Endothelial cell of umbilical vein (primary cell): ENCODE results near the gene KIAA1217. TPM values are rescaled to one million over a fixed set of nuclear protein-coding genes. Genes with fewer than 3 reads are reported as not detected.

ENCODE experiments used
- BruUV-seq: library from RNA; stranded (reverse); fragments of 400-500 nt; replicated peaks from 2 replicates; lab custom pipeline; 2021; lab: Mats Ljungman, UMichigan
- CTCF ChIA-PET: fragments of 300-600, 350-600 bp; sonication (Branson Sonifier 250); formaldehyde crosslinking; loops from one replicate; lab custom pipeline; 2021; ENCODE audit warnings: antibody characterized with exemption, inconsistent platforms; lab: Charles Lee
- POLR2A ChIA-PET: fragments of 300-600, 350-600 bp; sonication (Branson Sonifier 250); formaldehyde crosslinking; loops from one replicate; lab custom pipeline; 2021; ENCODE audit warnings: antibody characterized with exemption, inconsistent platforms; lab: Charles Lee
- DNase-seq: peaks from one replicate; pipeline ENCODE4 v3.0.0-alpha.2; 2011; ENCODE audit warnings: low read depth, low spot score
- FAIRE-seq: peaks from 2 replicates; lab custom pipeline; 2011; peaks lifted over from hg19 to GRCh38; lab: Jason Lieb, UNC
- H2AFZ ChIP-seq: 2 replicates; pipeline ENCODE4 v1.6.0; 2012; ENCODE audit warnings: low read depth, low read length, control low read depth, inconsistent platforms
- H3K27ac ChIP-seq: 2 replicates; pipeline ENCODE4 v1.5.1; 2011; ENCODE audit warnings: low read depth, mild to moderate bottlenecking, control low read depth, low read length, moderate library complexity; ENCODE audit not compliant: insufficient read depth
- H3K27me3 ChIP-seq, 2 experiments: 2 replicates each; pipeline versions ENCODE4 v1.6.0 to v1.6.1; 2011; ENCODE audit warnings: low read length in 2 of 2, mixed read lengths in 1 of 2; ENCODE audit not compliant: control insufficient read depth in 2 of 2, insufficient read depth in 2 of 2
- H3K36me3 ChIP-seq, 2 experiments: 2 replicates in 1 of 2; 3 replicates in 1 of 2; pipeline ENCODE4 v1.5.1; 2011; ENCODE audit warnings: low read length in 2 of 2, mild to moderate bottlenecking in 1 of 2, moderate library complexity in 1 of 2; ENCODE audit not compliant: control insufficient read depth in 2 of 2, insufficient read depth in 2 of 2; ENCODE audit errors: extremely low read depth in 1 of 2
- H3K4me1 ChIP-seq: 3 replicates; pipeline ENCODE4 v1.5.1; 2011; ENCODE audit warnings: mild to moderate bottlenecking, low read length; ENCODE audit not compliant: control insufficient read depth, insufficient read depth; ENCODE audit errors: extremely low read depth
- H3K4me2 ChIP-seq: 2 replicates; pipeline ENCODE4 v1.6.1; 2011; ENCODE audit warnings: low read length, control low read depth, mixed read lengths; ENCODE audit not compliant: insufficient read depth
- H3K4me3 ChIP-seq, 3 experiments: fragments of 200-600 bp in 1 of 3; sonication (generic), shearing (Covaris generic) in 1 of 3; replicated peaks in 1 of 3; 2 replicates each; pipeline ENCODE4 v1.5.1; 2011 to 2016; ENCODE audit warnings: control low read depth in 3 of 3, low read length in 3 of 3, mild to moderate bottlenecking in 2 of 3, inconsistent platforms in 1 of 3, low read depth in 1 of 3, moderate library complexity in 1 of 3; ENCODE audit not compliant: insufficient read depth in 1 of 3
- H3K79me2 ChIP-seq: 2 replicates; pipeline ENCODE4 v1.6.0; 2012; ENCODE audit warnings: low read length, inconsistent platforms; ENCODE audit not compliant: control insufficient read depth, insufficient read depth
- H3K9ac ChIP-seq: replicated peaks from 2 replicates; pipeline ENCODE3; 2011; ENCODE audit warnings: low read length, control low read depth; ENCODE audit not compliant: insufficient read depth; ENCODE audit errors: extremely low read depth
- H3K9me1 ChIP-seq: replicated peaks from 3 replicates; pipeline ENCODE4 v1.6.0; 2011; ENCODE audit warnings: mild to moderate bottlenecking, low read length; ENCODE audit not compliant: control insufficient read depth, insufficient read depth; ENCODE audit errors: extremely low read depth
- H3K9me3 ChIP-seq: replicated peaks from 2 replicates; pipeline ENCODE4 v1.5.1; 2012; ENCODE audit warnings: low read length, inconsistent platforms; ENCODE audit not compliant: control insufficient read depth, insufficient read depth
- H4K20me1 ChIP-seq: replicated peaks from 2 replicates; pipeline ENCODE3; 2011; ENCODE audit warnings: mild to moderate bottlenecking, low read length; ENCODE audit not compliant: control insufficient read depth, insufficient read depth; ENCODE audit errors: extremely low read depth
- EZH2 ChIP-seq: IDR thresholded peaks from 2 replicates; pipeline ENCODE4 v1.6.1; 2012; ENCODE audit warnings: borderline replicate concordance, low read depth, mild to moderate bottlenecking, moderate library complexity, low read length, inconsistent platforms; ENCODE audit not compliant: severe bottlenecking
- POLR2A ChIP-seq: IDR thresholded peaks from 2 replicates; pipeline ENCODE4 v1.6.1; 2012; ENCODE audit warnings: low read depth, mild to moderate bottlenecking, control low read depth, low read length
- POLR2AphosphoS5 ChIP-seq: IDR thresholded peaks from 2 replicates; pipeline ENCODE4 v1.6.1; 2012; ENCODE audit warnings: low read depth, mild to moderate bottlenecking, control low read depth, low read length, moderate library complexity; ENCODE audit not compliant: insufficient read depth
- dilution Hi-C: fragments of 300-500 bp; cut with MboI; formaldehyde crosslinking; loops from one replicate; pipeline ENCODE4 v1.15.0; 2019; ENCODE audit warnings: low sequenced_read_pairs; ENCODE audit not compliant: extremely low pct_ligation_motif_present
- intact Hi-C: fragments of 100-400 bp; cut with micrococcal nuclease; formaldehyde crosslinking; loops from one replicate; pipeline ENCODE4 v1.10.0; 2022
- polyA plus RNA-seq, 4 experiments: library from polyadenylated mRNA; depleted of rRNA in 3 of 4; stranded (reverse) in 3 of 4; unstranded in 1 of 4; fragments of >200 nt; gene quantifications; 2 replicates each; pipeline versions ENCODE4 v1.2.1 to v1.2.3, GENCODE V29; 2011 to 2012; ENCODE audit warnings: missing spikeins in 1 of 4
- total RNA-seq: library from RNA; stranded (reverse); gene quantifications from 2 replicates; pipeline ENCODE4 v1.2.3, GENCODE V29; 2021
- TF ChIP-seq, protein P1 (sequence below): IDR thresholded peaks from 2 replicates; pipeline ENCODE4 v1.6.1; 2011; ENCODE audit not compliant: insufficient read depth, insufficient read length
- TF ChIP-seq, protein P2 (sequence below), 2 donors: IDR thresholded peaks; 1 replicate in 1 of 2; 2 replicates in 1 of 2; pipeline ENCODE4 v1.5.1; 2011; ENCODE audit warnings: low read length in 2 of 2, mild to moderate bottlenecking in 2 of 2, moderate library complexity in 2 of 2, control low read depth in 1 of 2, inconsistent platforms in 1 of 2, low read depth in 1 of 2; ENCODE audit not compliant: insufficient read depth in 1 of 2; ENCODE audit errors: extremely low read depth in 1 of 2

The KIAA1217 gene
- total and polyA plus RNA-seq, 2 donors (not counting 3 experiments of a cell fraction or from before 2014, with no cell fraction given): 0.83 to 10.3 TPM

DNA sequence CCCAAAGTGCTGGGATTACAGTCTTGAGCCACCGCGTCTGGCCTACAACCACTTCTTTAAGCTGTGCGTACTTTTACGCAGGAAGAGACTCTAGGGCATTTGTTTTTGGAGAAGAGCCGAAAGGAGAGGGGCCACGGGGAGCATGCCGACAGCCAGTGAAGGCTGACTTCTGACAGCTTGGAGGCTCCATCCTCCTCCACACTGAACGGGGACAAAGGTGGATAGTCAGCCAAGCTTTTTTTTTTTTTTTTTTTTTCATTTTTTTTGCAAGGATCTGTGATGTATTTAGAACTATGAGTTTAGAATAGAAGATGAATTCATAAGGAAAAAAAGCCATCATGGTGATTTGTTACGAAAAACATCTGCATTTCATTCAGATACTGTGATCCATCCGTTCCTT is 293.1 kb downstream of the KIAA1217 start:
- Histone ChIP-seq H3K9me3 (no peaks in the 10 kb centered on the region), H3K27me3 (peaks cover 0 to 2% of the 10 kb centered on the region in 2 experiments), H2AFZ (no peak overlapping the region), H3K79me2 (no peaks in the 10 kb centered on the region), H3K4me3 (no peak overlapping the region), H3K9me1 (no peaks in the 10 kb centered on the region), H3K27ac (no peak overlapping the region), H3K36me3 (no peaks in the 10 kb centered on the region), H3K4me2 (no peak overlapping the region), H3K4me1 (no peaks in the 10 kb centered on the region), H4K20me1 (no peaks in the 10 kb centered on the region), H3K9ac (no peak overlapping the region)
- BruUV-seq: no TSS peak
- ChIA-PET POLR2A (no interaction called here), CTCF (interaction anchor here (1.0 to 1.7 kb wide), 2 partner anchors 507 to 1344 kb away, joined by 5 to 6 read pairs; no protein-coding TSS in a partner anchor)
- dilution Hi-C loops: no loop called here
- intact Hi-C loops: loop anchor here (2.0 to 5.0 kb wide), 4 partner anchors 83 to 510 kb away; no protein-coding TSS in a partner anchor
- FAIRE-seq (no peak), DNase-seq (no peak)
- TF ChIP-seq, protein P1, sequence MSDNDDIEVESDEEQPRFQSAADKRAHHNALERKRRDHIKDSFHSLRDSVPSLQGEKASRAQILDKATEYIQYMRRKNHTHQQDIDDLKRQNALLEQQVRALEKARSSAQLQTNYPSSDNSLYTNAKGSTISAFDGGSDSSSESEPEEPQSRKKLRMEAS: no peak
- TF ChIP-seq, protein P2, sequence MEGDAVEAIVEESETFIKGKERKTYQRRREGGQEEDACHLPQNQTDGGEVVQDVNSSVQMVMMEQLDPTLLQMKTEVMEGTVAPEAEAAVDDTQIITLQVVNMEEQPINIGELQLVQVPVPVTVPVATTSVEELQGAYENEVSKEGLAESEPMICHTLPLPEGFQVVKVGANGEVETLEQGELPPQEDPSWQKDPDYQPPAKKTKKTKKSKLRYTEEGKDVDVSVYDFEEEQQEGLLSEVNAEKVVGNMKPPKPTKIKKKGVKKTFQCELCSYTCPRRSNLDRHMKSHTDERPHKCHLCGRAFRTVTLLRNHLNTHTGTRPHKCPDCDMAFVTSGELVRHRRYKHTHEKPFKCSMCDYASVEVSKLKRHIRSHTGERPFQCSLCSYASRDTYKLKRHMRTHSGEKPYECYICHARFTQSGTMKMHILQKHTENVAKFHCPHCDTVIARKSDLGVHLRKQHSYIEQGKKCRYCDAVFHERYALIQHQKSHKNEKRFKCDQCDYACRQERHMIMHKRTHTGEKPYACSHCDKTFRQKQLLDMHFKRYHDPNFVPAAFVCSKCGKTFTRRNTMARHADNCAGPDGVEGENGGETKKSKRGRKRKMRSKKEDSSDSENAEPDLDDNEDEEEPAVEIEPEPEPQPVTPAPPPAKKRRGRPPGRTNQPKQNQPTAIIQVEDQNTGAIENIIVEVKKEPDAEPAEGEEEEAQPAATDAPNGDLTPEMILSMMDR (IDR thresholded peaks at IDR 0.05; ENCODE audit: extremely low read depth in 1 of 2, insufficient read depth in 1 of 2, low read depth in 1 of 2, low read length in 2 of 2): no peak
- TF ChIP-seq EZH2 (no peak), POLR2AphosphoS5 (no peak), POLR2A (no peak)
